A549 (cell line): ENCODE data around the gene OLIG1. TPM values are rescaled to one million over a fixed set of nuclear protein-coding genes. Genes with fewer than 3 reads are reported as not detected.

Experiments
- ATAC-seq, 2 experiments: fragments of 200-7000 bp in 1 of 2; fragments of >200 bp in 1 of 2; cut with Nextera tagmentation in 1 of 2; cut with Tn5 transposase in 1 of 2; 3 replicates each; pipeline versions ENCODE4 v1.8.0 to v1.9.1; 2018 to 2020; ENCODE audit warnings: mild to moderate bottlenecking in 1 of 2, moderate library complexity in 1 of 2
- CTCF ChIA-PET: fragments of 300-600 bp; sonication (Branson Sonifier 250); formaldehyde crosslinking; extraction: SDS; loops from one replicate; lab custom pipeline; 2021; ENCODE audit warnings: antibody characterized with exemption, inconsistent platforms; lab: Yijun Ruan, JAX
- POLR2A ChIA-PET: fragments of 350-600 bp; formaldehyde crosslinking; extraction: SDS; loops from one replicate; lab custom pipeline; 2021; ENCODE audit warnings: antibody characterized with exemption, inconsistent platforms; lab: Yijun Ruan, JAX
- DNase-seq, 2 experiments: peaks; one replicate each; pipeline versions ENCODE4 v3.0.0 to v3.0.0-alpha.2; 2011 to 2016; ENCODE audit warnings: low read depth in 1 of 2, low spot score in 1 of 2
- FAIRE-seq: peaks from 2 replicates; lab custom pipeline; 2011; peaks lifted over from hg19 to GRCh38; lab: Jason Lieb, UNC
- H3K27ac ChIP-seq, 2 experiments: fragments of >200 bp; sonication (Bioruptor Twin); formaldehyde crosslinking; 3 replicates each; pipeline ENCODE4 v1.5.1; 2016 to 2017
- H3K4me1 ChIP-seq: fragments of >200 bp; sonication (Bioruptor Twin); formaldehyde crosslinking; 3 replicates; pipeline ENCODE4 v1.6.1; 2016
- H3K4me2 ChIP-seq: fragments of >200 bp; sonication (Bioruptor Twin); formaldehyde crosslinking; 3 replicates; pipeline ENCODE4 v1.6.1; 2016
- H3K4me3 ChIP-seq: fragments of >200 bp; sonication (Bioruptor Twin); formaldehyde crosslinking; 3 replicates; pipeline ENCODE4 v1.5.1; 2016
- H3K9me3 ChIP-seq: fragments of >200 bp; sonication (Bioruptor Twin); formaldehyde crosslinking; 3 replicates; pipeline ENCODE4 v1.6.1; 2016
- BCL3 ChIP-seq: fragments of >200 bp; sonication (Bioruptor Twin); formaldehyde crosslinking; IDR thresholded peaks from 3 replicates; pipeline ENCODE4 v1.6.1; 2016
- CBX2 ChIP-seq: fragments of 200-600 bp; sonication (generic); IDR thresholded peaks from 2 replicates; pipeline ENCODE4 v1.6.1; 2016; ENCODE audit warnings: low read depth, mild to moderate bottlenecking, borderline replicate concordance
- CBX8 ChIP-seq: fragments of 200-600 bp; sonication (generic); IDR thresholded peaks from 2 replicates; pipeline ENCODE4 v1.6.1; 2016
- CHD2 ChIP-seq: fragments of 150-350 bp; IDR thresholded peaks from 2 replicates; pipeline ENCODE4 v1.6.1; 2014; ENCODE audit warnings: low read length; ENCODE audit not compliant: partially characterized antibody
- CHD4 ChIP-seq: fragments of 200-600 bp; sonication (generic); IDR thresholded peaks from 2 replicates; pipeline ENCODE4 v1.6.1; 2016; ENCODE audit warnings: antibody characterized with exemption, mild to moderate bottlenecking, borderline replicate concordance
- EHMT2 ChIP-seq: fragments of 200-600 bp; sonication (generic); IDR thresholded peaks from 2 replicates; pipeline ENCODE4 v1.6.1; 2016; ENCODE audit warnings: antibody characterized with exemption, low read depth, mild to moderate bottlenecking, moderate library complexity
- EP300 ChIP-seq, 2 experiments: fragments of >200 bp; sonication (Bioruptor Twin); formaldehyde crosslinking; IDR thresholded peaks; 2 replicates in 1 of 2; 3 replicates in 1 of 2; pipeline ENCODE4 v1.6.1; 2016 to 2017
- ESRRA ChIP-seq: fragments of 150-350 bp; IDR thresholded peaks from 2 replicates; pipeline ENCODE4 v1.6.1; 2014; ENCODE audit warnings: mild to moderate bottlenecking, low read length, borderline replicate concordance
- FOSB ChIP-seq: fragments of 250-450 bp; sonication (Bioruptor Pico); IDR thresholded peaks from 2 replicates; pipeline ENCODE4 v1.5.0; 2020; ENCODE audit warnings: mild to moderate bottlenecking, moderate library complexity
- FOXS1 ChIP-seq: fragments of 250-450 bp; sonication (Bioruptor Pico); IDR thresholded peaks from 2 replicates; pipeline ENCODE4 v1.5.0; 2020; ENCODE audit warnings: mild to moderate bottlenecking, moderate library complexity
- GATA3 ChIP-seq: IDR thresholded peaks from 2 replicates; pipeline ENCODE4 v1.6.1; 2012; ENCODE audit warnings: borderline replicate concordance
- HES2 ChIP-seq: fragments of >200 bp; sonication (Bioruptor Twin); formaldehyde crosslinking; IDR thresholded peaks from 2 replicates; pipeline ENCODE4 v1.6.1; 2016
- HEYL ChIP-seq: fragments of 250-450 bp; sonication (Bioruptor Pico); IDR thresholded peaks from 2 replicates; pipeline ENCODE4 v1.8.0; 2021; ENCODE audit warnings: mild to moderate bottlenecking, moderate library complexity
- HOXA7 ChIP-seq: fragments of 250-450 bp; sonication (Bioruptor Pico); IDR thresholded peaks from 2 replicates; pipeline ENCODE4 v1.5.0; 2020; ENCODE audit warnings: mild to moderate bottlenecking, moderate library complexity
- HOXB5 ChIP-seq: fragments of 250-450 bp; sonication (Bioruptor Pico); IDR thresholded peaks from 2 replicates; pipeline ENCODE4 v1.5.0; 2020; ENCODE audit warnings: mild to moderate bottlenecking, moderate library complexity
- JUN ChIP-seq, 2 experiments: fragments of >200 bp; sonication (Bioruptor Twin); formaldehyde crosslinking; IDR thresholded peaks; 2 replicates in 1 of 2; 3 replicates in 1 of 2; pipeline ENCODE4 v1.6.1; 2016 to 2017
- JUNB ChIP-seq: fragments of >200 bp; sonication (Bioruptor Twin); formaldehyde crosslinking; IDR thresholded peaks from 2 replicates; pipeline ENCODE4 v1.6.1; 2016
- MAX ChIP-seq: IDR thresholded peaks from 2 replicates; pipeline ENCODE4 v1.6.1; 2012
- MAZ ChIP-seq: fragments of 150-350 bp; IDR thresholded peaks from 2 replicates; pipeline ENCODE4 v1.6.1; 2014; ENCODE audit warnings: antibody characterized with exemption, low read depth, low read length, borderline replicate concordance
- MYC ChIP-seq: IDR thresholded peaks from 2 replicates; pipeline ENCODE4 v1.6.1; 2012; ENCODE audit warnings: mild to moderate bottlenecking, inconsistent platforms, low read length, improper control_type of control experiment, borderline replicate concordance
- NFE2L2 ChIP-seq: fragments of 150-350 bp; conservative IDR thresholded peaks from 2 replicates; pipeline ENCODE4 v1.6.1; 2014; ENCODE audit warnings: low read length
- NR3C1 ChIP-seq: fragments of >200 bp; sonication (Bioruptor Twin); formaldehyde crosslinking; IDR thresholded peaks from 3 replicates; pipeline ENCODE4 v1.6.1; 2017
- RCOR1 ChIP-seq: fragments of 150-350 bp; IDR thresholded peaks from 2 replicates; pipeline ENCODE4 v1.6.1; 2014; ENCODE audit warnings: antibody characterized with exemption, low read length, low read depth
- RFX5 ChIP-seq: fragments of 450-650 bp; IDR thresholded peaks from 2 replicates; pipeline ENCODE4 v1.7.1; 2014; ENCODE audit warnings: antibody characterized with exemption, mild to moderate bottlenecking, moderate library complexity
- RNF2 ChIP-seq: fragments of 200-600 bp; sonication (generic); IDR thresholded peaks from 2 replicates; pipeline ENCODE4 v1.6.1; 2016; ENCODE audit warnings: low read depth, mild to moderate bottlenecking, antibody characterized with exemption, moderate library complexity, borderline replicate concordance
- SREBF2 ChIP-seq: fragments of 450-650 bp; IDR thresholded peaks from 2 replicates; pipeline ENCODE4 v1.6.1; 2014; ENCODE audit warnings: mild to moderate bottlenecking, moderate library complexity
- TFCP2L1 ChIP-seq: fragments of 250-450 bp; sonication (Bioruptor Pico); IDR thresholded peaks from 2 replicates; pipeline ENCODE4 v1.5.0; 2021; ENCODE audit warnings: mild to moderate bottlenecking
- ZC3H11A ChIP-seq: fragments of 450-650 bp; IDR thresholded peaks from 2 replicates; pipeline ENCODE4 v1.6.1; 2014; ENCODE audit warnings: antibody characterized with exemption, mild to moderate bottlenecking
- ZFP36 ChIP-seq: fragments of 450-650 bp; IDR thresholded peaks from 2 replicates; pipeline ENCODE4 v1.6.1; 2014; ENCODE audit warnings: borderline replicate concordance; ENCODE audit not compliant: partially characterized antibody
- ZNF302 ChIP-seq: fragments of 250-450 bp; sonication (Bioruptor Pico); IDR thresholded peaks from 2 replicates; pipeline ENCODE4 v1.9.0; 2021; ENCODE audit warnings: inconsistent platforms, mild to moderate bottlenecking, moderate library complexity
- ZSCAN20 ChIP-seq: fragments of 250-450 bp; sonication (Bioruptor Pico); IDR thresholded peaks from 2 replicates; pipeline ENCODE4 v1.8.0; 2022; ENCODE audit warnings: mild to moderate bottlenecking, moderate library complexity
- WGBS: methylation state at CpG from one replicate; pipeline ENCODE4 v1.1.6; 2017; ENCODE audit errors: missing lambda C conversion rate; 5-methylcytosine and 5-hydroxymethylcytosine counted together
- polyA plus RNA-seq, 4 experiments: library from polyadenylated mRNA; depleted of rRNA in 3 of 4; stranded (reverse); fragments of >200 nt; fragmentation: RNase III in 1 of 4; extraction: RNeasy Plus Mini Kit Qiagen cat#74134 plus additional on column Dnase treatment in 1 of 4; gene quantifications; 2 replicates in 3 of 4; 3 replicates in 1 of 4; pipeline ENCODE4 v1.2.3, GENCODE V29; 2011 to 2017

Gene OLIG1
- polyA plus RNA-seq, 2 of the 4 experiments (the other 2 are of a cell fraction): not detected

- 30% methylated on average over 13 of the region's 13 CpGs for WGBS
- H3K4me2 ChIP-seq: no peak overlapping the region
- H3K4me1 ChIP-seq: no peaks in the 10 kb centered on the region
- H3K9me3 ChIP-seq: no peaks in the 10 kb centered on the region
- CTCF ChIA-PET: interaction anchor here (0.6 to 0.8 kb wide), 4 partner anchors 9 to 116 kb away, joined by 3 to 4 read pairs (median 3); no protein-coding TSS in a partner anchor
- ATAC-seq (no peak), DNase-seq (no peak), FAIRE-seq (no peak)
- POLR2A ChIA-PET: no interaction called here
- H3K4me3 ChIP-seq: no peak overlapping the region
- TF ChIP-seq ZFP36 (no peak), SREBF2 (no peak), CHD2 (no peak), JUNB (no peak), MYC (no peak), ZNF302 (CRISPR knock-in tag) (no peak), JUN (IDR thresholded peaks at IDR 0.05) (no peak), ZSCAN20 (CRISPR knock-in tag) (no peak), EHMT2 (no peak), TFCP2L1 (CRISPR knock-in tag) (no peak), NR3C1 (no peak), NFE2L2 (no peak), FOXS1 (CRISPR knock-in tag) (no peak), HOXA7 (CRISPR knock-in tag) (no peak), GATA3 (no peak), CBX8 (no peak), HES2 (no peak), ESRRA (no peak), CHD4 (no peak), RNF2 (no peak)
- no peak overlapping the region for H3K27ac ChIP-seq
These were observed 43.2 kb downstream of the OLIG1 start for GRCh38 chr21:33113131-33113530.

- no peak for ATAC-seq
- FAIRE-seq: no peak
- Histone ChIP-seq H3K9me3 (no peaks in the 10 kb centered on the region), H3K4me3 (no peak overlapping the region), H3K4me1 (no peaks in the 10 kb centered on the region), H3K27ac (no peak overlapping the region), H3K4me2 (no peak overlapping the region)
- ChIA-PET CTCF (no interaction called here), POLR2A (no interaction called here)
- no peak for TF ChIP-seq RFX5
- no peak for TF ChIP-seq MYC
- no peak for TF ChIP-seq MAX
- TF ChIP-seq RCOR1: no peak
- TF ChIP-seq RNF2: no peak
- TF ChIP-seq MAZ: no peak
- no peak for TF ChIP-seq EP300 (IDR thresholded peaks at IDR 0.05)
- TF ChIP-seq GATA3: no peak
- no peak for TF ChIP-seq FOSB (CRISPR knock-in tag)
- TF ChIP-seq ZC3H11A: no peak
- TF ChIP-seq CBX2: no peak
- no peak for TF ChIP-seq HEYL
- TF ChIP-seq HOXB5 (CRISPR knock-in tag): no peak
- TF ChIP-seq HOXA7 (CRISPR knock-in tag): no peak
- no peak for TF ChIP-seq BCL3
- TF ChIP-seq ZFP36: no peak
- TF ChIP-seq SREBF2: no peak
- WGBS: 66% methylated on average over 3 of the region's 3 CpGs
- DNase-seq: no peak
These were observed 44.3 kb downstream of the OLIG1 start for GRCh38 chr21:33114276-33114675.
